ENCODE results near the gene CCNYL1. TPM values are rescaled to one million over a fixed set of nuclear protein-coding genes. Genes with fewer than 3 reads are reported as not detected.

CCNYL1 gene
- polyA plus RNA-seq, 1 donor from 2014 or later, result 14.7 TPM

DNA sequence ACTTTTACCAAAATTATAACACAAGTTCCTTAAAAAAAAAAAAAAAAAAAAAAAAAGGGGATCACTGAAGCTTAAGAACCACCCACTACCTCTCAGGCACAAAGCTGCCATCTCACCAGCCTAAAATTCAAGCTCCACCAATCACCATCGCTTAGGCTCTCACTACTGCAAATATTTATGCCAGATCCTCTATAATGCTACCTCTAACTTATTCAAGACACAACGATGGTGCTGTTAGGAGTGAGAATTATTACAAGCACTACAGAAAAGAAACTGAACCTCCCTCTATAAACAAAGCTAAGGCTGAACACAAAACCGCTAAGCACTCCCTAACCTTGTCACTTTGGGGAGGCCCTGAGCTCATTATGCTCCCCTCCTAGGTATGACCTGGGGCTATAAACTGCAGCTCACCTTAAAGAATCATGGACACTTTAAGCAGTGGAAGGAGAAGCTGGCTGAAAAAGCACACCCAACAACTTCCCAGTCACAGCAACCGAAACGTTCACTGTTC, 54.7 kb downstream of the CCNYL1 start:
- no peaks in the 10 kb centered on the region for H3K36me3 ChIP-seq (ENCODE audit: insufficient read depth, low read length)
- TF ChIP-seq SMC3 (conservative IDR thresholded peaks at IDR 0.05; ENCODE audit: poor library complexity) (no peak), REST (IDR thresholded peaks at IDR 0.05; ENCODE audit: borderline replicate concordance) (no peak), EZH2 (IDR thresholded peaks at IDR 0.05; ENCODE audit: borderline replicate concordance, insufficient read depth, low read length, poor library complexity, severe bottlenecking) (no peak), TAF1 (IDR thresholded peaks at IDR 0.05; ENCODE audit: low read depth) (no peak), MXI1 (conservative IDR thresholded peaks at IDR 0.05; ENCODE audit: poor library complexity, severe bottlenecking) (no peak), CTCF (IDR thresholded peaks at IDR 0.05; ENCODE audit: poor library complexity, severe bottlenecking) (no peak), POLR2AphosphoS5 (IDR thresholded peaks at IDR 0.05) (no peak), EP300 (conservative IDR thresholded peaks at IDR 0.05; ENCODE audit: poor library complexity, severe bottlenecking) (no peak), RAD21 (conservative IDR thresholded peaks at IDR 0.05) (no peak)
- peaks cover 67% of the 10 kb centered on the region for H3K79me2 ChIP-seq (replicated peaks; ENCODE audit: insufficient read depth, low read length)
- no peaks in the 10 kb centered on the region for H3K9me3 ChIP-seq (ENCODE audit: low read length)
- no peaks in the 10 kb centered on the region for H3K9me2 ChIP-seq (ENCODE audit: insufficient read depth, low read length)
- H3F3A ChIP-seq (ENCODE audit: insufficient read depth, low read length, poor library complexity, severe bottlenecking), result no peaks in the 10 kb centered on the region
- H3K4me2 ChIP-seq (ENCODE audit: low read length), result peak overlapping the region; percentile 4
- no peaks in the 10 kb centered on the region for H4K20me1 ChIP-seq (ENCODE audit: insufficient read depth)
- no peak overlapping the region for H2AFZ ChIP-seq (ENCODE audit: low read depth, low read length)
- H3K4me3 ChIP-seq (ENCODE audit: low read length), result peak overlapping the region; percentile 86
- H3K9ac ChIP-seq (ENCODE audit: low read length), result no peak overlapping the region
- peaks cover 18% of the 10 kb centered on the region for H3K27me3 ChIP-seq (ENCODE audit: insufficient read depth, low read depth, low read length)
- H3K27ac ChIP-seq (ENCODE audit: low read length), result no peak overlapping the region

DNA sequence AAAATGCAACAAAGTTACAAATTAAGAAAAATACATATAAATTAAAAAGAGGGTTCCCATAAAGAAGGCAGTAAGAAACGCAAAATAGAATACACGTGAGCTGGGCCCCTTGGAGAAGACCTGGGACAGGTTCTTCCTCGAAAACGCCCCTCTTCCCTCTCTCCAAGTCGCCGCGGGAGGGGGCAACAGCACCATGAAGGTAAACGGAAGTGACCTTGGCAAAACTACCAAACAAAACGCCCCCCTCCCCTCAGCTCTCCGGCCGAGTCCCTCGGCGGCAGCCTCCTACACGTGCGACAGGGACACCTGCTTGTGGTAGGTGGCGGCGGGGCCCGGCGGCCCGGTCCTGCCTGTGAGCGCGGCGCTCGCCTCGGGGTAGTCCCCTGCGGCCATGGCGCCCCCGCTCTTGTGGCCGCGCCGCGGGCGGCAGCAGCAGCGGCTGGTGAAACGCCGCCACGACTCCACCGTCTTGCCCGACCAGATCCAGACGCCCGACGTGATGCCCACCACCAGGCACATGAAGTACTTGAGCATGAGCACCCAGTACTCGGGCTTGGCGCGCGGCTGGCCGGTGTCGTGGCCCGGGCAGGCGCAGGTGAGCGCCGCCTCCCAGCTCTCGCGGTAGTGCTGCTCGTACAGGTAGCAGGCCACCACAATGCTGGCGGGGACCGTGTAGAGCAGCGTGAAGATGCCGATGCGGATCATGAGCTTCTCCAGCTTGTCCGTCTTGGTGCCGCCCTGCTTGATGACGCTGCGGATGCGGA, 55.4 kb downstream of the CCNYL1 start:
- Histone ChIP-seq H3K9ac (ENCODE audit: low read length) (no peak overlapping the region), H3K79me2 (replicated peaks; ENCODE audit: insufficient read depth, low read length) (peaks cover 62% of the 10 kb centered on the region), H3K27ac (ENCODE audit: low read length) (no peak overlapping the region), H3K4me3 (ENCODE audit: low read length) (peak overlapping the region; percentile 86), H3K4me2 (ENCODE audit: low read length) (peak overlapping the region; percentile 4), H3F3A (ENCODE audit: insufficient read depth, low read length, poor library complexity, severe bottlenecking) (no peaks in the 10 kb centered on the region), H3K36me3 (ENCODE audit: insufficient read depth, low read length) (no peaks in the 10 kb centered on the region), H3K27me3 (ENCODE audit: insufficient read depth, low read depth, low read length) (peaks cover 18% of the 10 kb centered on the region), H4K20me1 (ENCODE audit: insufficient read depth) (no peaks in the 10 kb centered on the region), H2AFZ (ENCODE audit: low read depth, low read length) (no peak overlapping the region), H3K9me3 (ENCODE audit: low read length) (no peaks in the 10 kb centered on the region), H3K9me2 (ENCODE audit: insufficient read depth, low read length) (no peaks in the 10 kb centered on the region)
- TF ChIP-seq REST (IDR thresholded peaks at IDR 0.05; ENCODE audit: borderline replicate concordance), result no peak
- TF ChIP-seq RAD21 (conservative IDR thresholded peaks at IDR 0.05), result no peak
- no peak for TF ChIP-seq EZH2 (IDR thresholded peaks at IDR 0.05; ENCODE audit: borderline replicate concordance, insufficient read depth, low read length, poor library complexity, severe bottlenecking)
- TF ChIP-seq CTCF (IDR thresholded peaks at IDR 0.05; ENCODE audit: poor library complexity, severe bottlenecking), result no peak
- TF ChIP-seq TAF1 (IDR thresholded peaks at IDR 0.05; ENCODE audit: low read depth), result no peak
- TF ChIP-seq MXI1 (conservative IDR thresholded peaks at IDR 0.05; ENCODE audit: poor library complexity, severe bottlenecking), result peak; percentile 23

All from neural cell (in vitro differentiated cells).